VCaP (cell line): Measurements from ENCODE around the gene USH2A.

ENCODE experiments used
- H3K27ac ChIP-seq: fragments of 450-650 bp; 2 replicates; pipeline ENCODE4 v1.5.1; 2017
- TF ChIP-seq, protein P1 (sequence below): fragments of 450-650 bp; conservative IDR thresholded peaks from 2 replicates; pipeline ENCODE4 v1.5.1; 2017; ENCODE audit warnings: mild to moderate bottlenecking, moderate library complexity

The USH2A gene

DNA sequence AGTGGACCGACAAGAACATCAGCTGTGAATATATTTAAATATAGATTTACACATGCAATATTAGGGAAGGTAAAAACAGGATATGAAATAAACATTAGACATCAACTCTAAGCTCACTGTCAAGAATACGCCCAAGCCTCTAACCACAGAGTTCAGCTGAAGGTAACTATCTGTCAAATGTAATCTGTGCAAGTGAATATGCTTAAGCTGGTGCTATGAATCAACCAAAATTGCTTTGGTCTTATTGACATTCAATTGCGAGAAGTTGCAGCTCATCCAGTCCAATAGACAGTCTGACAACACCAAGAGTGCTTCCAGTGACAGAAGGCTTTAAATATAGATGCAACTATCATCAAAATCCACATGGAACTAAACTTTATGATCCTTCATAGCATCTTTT, 32.3 kb downstream of the USH2A start:
- H3K27ac ChIP-seq: no peak overlapping the region
- TF ChIP-seq, protein P1, sequence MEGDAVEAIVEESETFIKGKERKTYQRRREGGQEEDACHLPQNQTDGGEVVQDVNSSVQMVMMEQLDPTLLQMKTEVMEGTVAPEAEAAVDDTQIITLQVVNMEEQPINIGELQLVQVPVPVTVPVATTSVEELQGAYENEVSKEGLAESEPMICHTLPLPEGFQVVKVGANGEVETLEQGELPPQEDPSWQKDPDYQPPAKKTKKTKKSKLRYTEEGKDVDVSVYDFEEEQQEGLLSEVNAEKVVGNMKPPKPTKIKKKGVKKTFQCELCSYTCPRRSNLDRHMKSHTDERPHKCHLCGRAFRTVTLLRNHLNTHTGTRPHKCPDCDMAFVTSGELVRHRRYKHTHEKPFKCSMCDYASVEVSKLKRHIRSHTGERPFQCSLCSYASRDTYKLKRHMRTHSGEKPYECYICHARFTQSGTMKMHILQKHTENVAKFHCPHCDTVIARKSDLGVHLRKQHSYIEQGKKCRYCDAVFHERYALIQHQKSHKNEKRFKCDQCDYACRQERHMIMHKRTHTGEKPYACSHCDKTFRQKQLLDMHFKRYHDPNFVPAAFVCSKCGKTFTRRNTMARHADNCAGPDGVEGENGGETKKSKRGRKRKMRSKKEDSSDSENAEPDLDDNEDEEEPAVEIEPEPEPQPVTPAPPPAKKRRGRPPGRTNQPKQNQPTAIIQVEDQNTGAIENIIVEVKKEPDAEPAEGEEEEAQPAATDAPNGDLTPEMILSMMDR: no peak

DNA sequence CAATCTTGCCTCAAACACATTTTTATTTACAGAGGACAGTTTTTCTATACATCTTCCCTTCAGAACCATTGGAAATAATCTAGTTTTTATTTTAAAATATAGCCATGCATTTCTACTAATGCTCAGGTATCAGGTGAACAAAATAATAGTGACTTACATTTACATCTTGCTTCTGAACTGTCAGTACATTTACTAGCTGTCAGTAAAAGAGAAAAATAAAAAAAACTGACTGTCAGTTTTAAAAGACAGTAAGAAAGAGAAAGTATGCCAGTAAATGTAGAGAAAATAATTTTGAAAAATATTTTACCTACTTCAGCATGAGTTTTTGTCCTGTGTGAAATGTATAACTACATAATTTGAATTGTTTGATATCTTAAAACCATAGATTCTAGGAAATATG, 33.5 kb downstream of the USH2A start:
- TF ChIP-seq, protein P1: no peak
- H3K27ac ChIP-seq: no peak overlapping the region

DNA sequence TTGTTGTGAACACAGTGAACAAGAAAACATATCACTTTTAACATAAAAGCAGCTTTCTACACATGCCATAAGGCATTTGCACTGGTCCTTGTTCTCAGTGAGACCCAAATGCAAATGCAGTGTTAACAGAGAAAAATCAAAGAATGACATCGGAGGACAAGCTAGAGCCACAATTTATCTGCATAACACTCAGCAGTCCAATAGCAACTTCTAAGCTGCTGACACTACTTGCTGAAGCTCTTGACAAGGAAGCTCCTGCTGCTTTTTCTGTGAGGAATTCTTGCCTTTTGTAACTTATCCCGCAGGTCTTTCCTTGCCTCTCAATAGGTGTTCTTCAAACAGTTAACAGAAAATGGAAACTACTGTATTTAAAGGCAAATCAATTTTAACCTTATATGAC, 34.7 kb downstream of the USH2A start:
- H3K27ac ChIP-seq: no peak overlapping the region
- TF ChIP-seq, protein P1: no peak

DNA sequence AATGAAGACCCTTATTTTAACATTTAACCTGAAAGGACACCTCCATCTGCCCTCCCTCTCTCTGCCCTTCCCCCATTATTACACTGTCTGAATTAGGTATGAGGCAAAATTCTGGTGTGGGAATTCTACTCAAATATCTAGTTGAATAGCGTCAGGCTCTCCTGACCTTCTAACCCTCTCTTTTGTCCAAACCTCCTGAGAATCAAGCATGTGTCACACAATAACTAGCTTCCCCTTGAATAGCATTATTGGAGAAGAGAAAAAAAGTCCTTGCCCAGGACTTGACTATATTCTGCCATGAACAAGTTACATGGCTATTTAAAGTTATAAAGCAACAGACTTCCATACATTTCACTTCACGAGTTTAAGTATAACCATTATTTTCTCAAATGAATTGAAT, 35.5 kb downstream of the USH2A start:
- TF ChIP-seq, protein P1: no peak
- no peak overlapping the region for H3K27ac ChIP-seq

DNA sequence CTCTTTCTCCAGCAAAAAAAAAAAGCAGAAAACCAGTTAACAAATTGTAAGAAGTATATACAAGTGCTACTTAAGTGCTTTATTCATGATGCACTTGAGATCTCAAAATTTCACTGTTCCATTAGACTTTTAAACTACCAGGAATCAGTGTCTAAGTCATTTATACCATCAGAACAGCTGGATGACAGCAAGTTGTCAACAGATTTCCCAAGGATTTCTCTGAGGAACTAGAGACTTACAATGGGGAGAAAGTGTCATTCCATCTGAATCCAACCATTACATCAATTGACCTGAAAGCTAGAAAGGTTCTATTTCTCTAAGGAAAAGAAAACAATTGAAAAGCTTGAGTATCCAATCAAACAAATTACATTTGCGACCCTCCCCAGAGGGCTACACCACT, 43.8 kb downstream of the USH2A start:
- TF ChIP-seq, protein P1: no peak
- H3K27ac ChIP-seq: no peak overlapping the region

DNA sequence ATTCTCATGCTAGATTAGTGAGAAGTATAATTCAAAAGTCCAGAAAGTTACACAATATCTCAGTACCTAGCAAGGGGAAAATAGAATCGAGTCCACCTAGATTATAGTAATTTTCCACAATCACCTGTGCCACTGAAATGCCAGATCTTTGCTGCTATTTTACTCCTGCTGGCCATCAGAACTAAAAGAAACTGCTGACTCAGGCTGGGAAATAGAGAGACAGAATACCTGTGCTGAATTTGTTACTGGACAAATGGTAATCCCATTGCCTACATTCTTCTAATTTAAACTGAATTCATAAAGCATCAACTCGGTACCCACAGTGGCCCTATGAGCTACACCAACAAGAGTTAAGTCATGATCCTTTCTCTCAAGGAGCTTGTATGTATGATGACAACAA, 55.0 kb downstream of the USH2A start:
- TF ChIP-seq, protein P1: no peak
- H3K27ac ChIP-seq: no peak overlapping the region

DNA sequence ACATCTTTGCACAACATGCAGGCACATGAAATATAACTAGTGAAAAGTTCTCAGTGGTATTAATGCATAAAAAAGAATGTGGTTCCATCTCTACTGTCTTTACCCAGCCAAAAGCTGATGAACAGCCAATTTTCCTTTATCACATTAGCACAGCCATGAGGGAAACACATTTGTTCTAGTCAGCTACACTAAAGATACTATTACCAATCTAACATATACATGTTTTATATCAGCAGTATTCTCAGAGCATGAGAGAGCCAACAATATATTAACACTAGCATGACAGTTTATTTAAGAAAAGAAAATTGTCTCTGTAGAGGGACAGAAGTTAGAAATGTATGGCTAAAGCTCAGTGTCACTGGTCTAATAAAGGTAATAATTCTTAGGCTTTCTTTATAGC, 56.3 kb downstream of the USH2A start:
- H3K27ac ChIP-seq: no peak overlapping the region

More for the DNA sequence above, 56.3 kb downstream of the USH2A start:
- TF ChIP-seq, protein P1: no peak
